Ishikawa (cell line): ENCODE measurements around the gene DCBLD2.

Source experiments
- CEBPB ChIP-seq: IDR thresholded peaks from 2 replicates; pipeline ENCODE4 v1.6.1; 2012
- EGR1 ChIP-seq: IDR thresholded peaks from 2 replicates; pipeline ENCODE4 v1.6.1; 2012
- EP300 ChIP-seq: IDR thresholded peaks from 2 replicates; pipeline ENCODE4 v1.6.1; 2012; ENCODE audit warnings: borderline replicate concordance
- RAD21 ChIP-seq: IDR thresholded peaks from 2 replicates; pipeline ENCODE4 v1.6.1; 2012; ENCODE audit warnings: low read depth
- TEAD4 ChIP-seq: IDR thresholded peaks from 2 replicates; pipeline ENCODE4 v1.6.1; 2012
- YY1 ChIP-seq: IDR thresholded peaks from 2 replicates; pipeline ENCODE4 v1.6.1; 2012; ENCODE audit warnings: low read depth
- TF ChIP-seq, protein P1 (sequence below): IDR thresholded peaks from 2 replicates; pipeline ENCODE4 v1.6.1; 2012
- TF ChIP-seq, protein P2 (sequence below): IDR thresholded peaks from 2 replicates; pipeline ENCODE4 v1.6.1; 2012

DNA sequence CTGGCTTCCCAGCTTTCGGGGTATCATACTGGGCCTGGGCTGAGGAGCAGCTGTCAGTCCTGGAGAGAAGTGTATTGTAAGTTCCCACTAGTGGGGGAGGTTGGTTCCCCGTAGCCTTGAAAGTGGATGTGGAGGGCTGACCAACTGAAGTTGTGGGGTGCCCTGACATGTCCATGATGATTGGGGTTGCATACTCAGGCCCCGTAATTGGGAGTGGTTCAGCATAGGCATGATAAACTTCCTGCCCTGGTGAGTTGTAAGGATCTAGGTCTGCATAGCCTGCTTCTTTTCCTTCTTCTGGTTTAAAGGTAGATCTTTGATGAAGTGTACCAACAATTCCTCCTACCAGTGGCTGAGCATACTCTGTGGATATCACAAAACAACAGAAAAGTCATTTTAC lies 102.0 kb downstream of the DCBLD2 start:
- TF ChIP-seq EP300 (no peak), RAD21 (no peak), EGR1 (no peak), TEAD4 (no peak), YY1 (no peak), CEBPB (no peak)
- TF ChIP-seq, protein P1, sequence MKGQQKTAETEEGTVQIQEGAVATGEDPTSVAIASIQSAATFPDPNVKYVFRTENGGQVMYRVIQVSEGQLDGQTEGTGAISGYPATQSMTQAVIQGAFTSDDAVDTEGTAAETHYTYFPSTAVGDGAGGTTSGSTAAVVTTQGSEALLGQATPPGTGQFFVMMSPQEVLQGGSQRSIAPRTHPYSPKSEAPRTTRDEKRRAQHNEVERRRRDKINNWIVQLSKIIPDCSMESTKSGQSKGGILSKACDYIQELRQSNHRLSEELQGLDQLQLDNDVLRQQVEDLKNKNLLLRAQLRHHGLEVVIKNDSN = no peak
- TF ChIP-seq, protein P2, sequence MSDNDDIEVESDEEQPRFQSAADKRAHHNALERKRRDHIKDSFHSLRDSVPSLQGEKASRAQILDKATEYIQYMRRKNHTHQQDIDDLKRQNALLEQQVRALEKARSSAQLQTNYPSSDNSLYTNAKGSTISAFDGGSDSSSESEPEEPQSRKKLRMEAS = no peak
